Vagina (tissue), 2 donors: ENCODE data around the gene CEP120. TPM values are rescaled to one million over a fixed set of nuclear protein-coding genes. Genes with fewer than 3 reads are reported as not detected.
"Not testable (repeated sequence)": the region's sequence is repeated elsewhere in the genome, so short reads cannot be mapped to it uniquely, and the experiment has no call there.

Experiments
- DNase-seq, 2 donors: peaks; one replicate each; pipeline ENCODE4 v3.0.0-alpha.2; 2017; ENCODE audit errors: extremely low spot score in 2 of 2
- H3K27ac ChIP-seq: fragments of 200-600 bp; sonication (generic); one replicate; pipeline ENCODE4 v1.5.1; 2019
- H3K27me3 ChIP-seq: fragments of 200-600 bp; sonication (generic); one replicate; pipeline ENCODE4 v1.5.1; 2019
- H3K36me3 ChIP-seq, 2 donors: fragments of 200-600 bp; sonication (generic); one replicate each; pipeline ENCODE4 v1.5.1; 2017 to 2019
- H3K4me1 ChIP-seq: fragments of 200-600 bp; sonication (generic); one replicate; pipeline ENCODE4 v1.5.1; 2019
- H3K4me3 ChIP-seq, 2 donors: fragments of 200-600 bp; sonication (generic); 1 replicate in 1 of 2; 2 replicates in 1 of 2; pipeline ENCODE4 v1.5.1; 2016 to 2019
- H3K9me3 ChIP-seq: fragments of 200-600 bp; sonication (generic); one replicate; pipeline ENCODE4 v1.5.1; 2019
- CTCF ChIP-seq, 3 experiments: fragments of 450-650 bp in 2 of 3; fragments of 200-600 bp in 1 of 3; sonication (generic) in 1 of 3; IDR thresholded peaks; one replicate each; pipeline ENCODE4 v1.5.1; 2017 to 2019; ENCODE audit warnings: antibody characterized with exemption in 3 of 3, mild to moderate bottlenecking in 2 of 3, moderate library complexity in 2 of 3
- POLR2A ChIP-seq, 2 donors: fragments of 450-650 bp; IDR thresholded peaks; one replicate each; pipeline ENCODE4 v1.6.1; 2017; ENCODE audit warnings: antibody characterized with exemption in 2 of 2, mild to moderate bottlenecking in 2 of 2, moderate library complexity in 2 of 2
- POLR2AphosphoS5 ChIP-seq, 2 donors: sonication (generic); formaldehyde crosslinking; IDR thresholded peaks; one replicate each; pipeline ENCODE4 v1.9.0; 2017; ENCODE audit warnings: antibody characterized with exemption in 2 of 2, mild to moderate bottlenecking in 2 of 2, low read depth in 1 of 2; ENCODE audit not compliant: insufficient read depth in 1 of 2
- intact Hi-C: fragments of 100-400 bp; cut with DNase I; formaldehyde crosslinking; loops from one replicate; pipeline ENCODE4 v1.15.1; 2023
- total RNA-seq: library from RNA; depleted of rRNA; stranded (reverse); fragments of >200 nt; gene quantifications from one replicate; pipeline ENCODE4 v1.2.3, GENCODE V29; 2016

The CEP120 gene
- total RNA-seq, 1 donor from 2014 or later: 16.9 TPM

GRCh38 chr5:123422433-123423277 is 548 bp downstream of the CEP120 start:
- no peak for DNase-seq
- H3K4me3 ChIP-seq: peak overlapping the region; percentile 87 to 96
- H3K27me3 ChIP-seq: no peaks in the 10 kb centered on the region
- TF ChIP-seq POLR2AphosphoS5 (IDR thresholded peaks at IDR 0.05; ENCODE audit: insufficient read depth in 1 of 2, low read depth in 1 of 2) (no peak), POLR2A (IDR thresholded peaks at IDR 0.05) (no peak), CTCF (IDR thresholded peaks at IDR 0.05) (no peak)
- intact Hi-C loops: loop anchor here (5.0 kb wide), 1 partner anchor 90 kb away; the partner anchor contains the start of gene CSNK1G3
- no peaks in the 10 kb centered on the region for H3K36me3 ChIP-seq
- H3K4me1 ChIP-seq: peaks cover 35% of the 10 kb centered on the region
- no peaks in the 10 kb centered on the region for H3K9me3 ChIP-seq
- H3K27ac ChIP-seq: peak overlapping the region; percentile 96

GRCh38 chr5:123421773-123422172 is 1.4 kb downstream of the CEP120 start:
- DNase-seq: no peak
- peaks cover 35% of the 10 kb centered on the region for H3K4me1 ChIP-seq
- TF ChIP-seq POLR2AphosphoS5 (IDR thresholded peaks at IDR 0.05; ENCODE audit: insufficient read depth in 1 of 2, low read depth in 1 of 2) (no peak), CTCF (IDR thresholded peaks at IDR 0.05) (no peak), POLR2A (IDR thresholded peaks at IDR 0.05) (no peak)
- H3K9me3 ChIP-seq: no peaks in the 10 kb centered on the region
- H3K36me3 ChIP-seq: peaks cover 0 to 2% of the 10 kb centered on the region in 2 donors
- peak overlapping the region; percentile 87 to 96 for H3K4me3 ChIP-seq
- H3K27ac ChIP-seq: peak overlapping the region; percentile 6
- intact Hi-C loops: loop anchor here (5.0 kb wide), 1 partner anchor 91 kb away; the partner anchor contains the start of gene CSNK1G3
- no peaks in the 10 kb centered on the region for H3K27me3 ChIP-seq

GRCh38 chr5:123414974-123415373 is 8.2 kb downstream of the CEP120 start:
- H3K36me3 ChIP-seq: peaks cover 0 to 37% of the 10 kb centered on the region in 2 donors

GRCh38 chr5:123412206-123412605 is 11.0 kb downstream of the CEP120 start:
- Histone ChIP-seq H3K27ac (no peak overlapping the region), H3K27me3 (no peaks in the 10 kb centered on the region), H3K9me3 (no peaks in the 10 kb centered on the region), H3K36me3 (peaks cover 0 to 34% of the 10 kb centered on the region in 2 donors), H3K4me1 (no peaks in the 10 kb centered on the region), H3K4me3 (no peak overlapping the region)
- TF ChIP-seq POLR2A (IDR thresholded peaks at IDR 0.05) (no peak), POLR2AphosphoS5 (IDR thresholded peaks at IDR 0.05; ENCODE audit: insufficient read depth in 1 of 2, low read depth in 1 of 2) (no peak)
- no peak for DNase-seq
- intact Hi-C loops: no loop called here

More at GRCh38 chr5:123414974-123415373, 8.2 kb downstream of the CEP120 start:
- TF ChIP-seq CTCF (IDR thresholded peaks at IDR 0.05) (no peak), POLR2AphosphoS5 (IDR thresholded peaks at IDR 0.05; ENCODE audit: insufficient read depth in 1 of 2, low read depth in 1 of 2) (no peak), POLR2A (IDR thresholded peaks at IDR 0.05) (no peak)
- H3K4me1 ChIP-seq: peaks cover 4% of the 10 kb centered on the region
- intact Hi-C loops: no loop called here
- no peak overlapping the region for H3K27ac ChIP-seq
- H3K4me3 ChIP-seq: no peak overlapping the region
- no peaks in the 10 kb centered on the region for H3K27me3 ChIP-seq
- DNase-seq: no peak
- H3K9me3 ChIP-seq: no peaks in the 10 kb centered on the region

GRCh38 chr5:123401999-123402398 is 21.2 kb downstream of the CEP120 start:
- DNase-seq, H3K4me1 ChIP-seq, H3K27ac ChIP-seq, H3K9me3 ChIP-seq, intact Hi-C loops, H3K27me3 ChIP-seq, H3K4me3 ChIP-seq: not testable (repeated sequence)
- peaks cover 0 to 35% of the 10 kb centered on the region in 2 donors for H3K36me3 ChIP-seq

GRCh38 chr5:123401320-123401719 is 21.9 kb downstream of the CEP120 start:
- TF ChIP-seq CTCF (IDR thresholded peaks at IDR 0.05) (no peak), POLR2A (IDR thresholded peaks at IDR 0.05) (no peak), POLR2AphosphoS5 (IDR thresholded peaks at IDR 0.05; ENCODE audit: insufficient read depth in 1 of 2, low read depth in 1 of 2) (no peak)

GRCh38 chr5:123400870-123401291 is 22.3 kb downstream of the CEP120 start:
- H3K27me3 ChIP-seq, H3K9me3 ChIP-seq, intact Hi-C loops, H3K4me1 ChIP-seq, DNase-seq, H3K27ac ChIP-seq, H3K4me3 ChIP-seq: not testable (repeated sequence)
- H3K36me3 ChIP-seq: peaks cover 0 to 38% of the 10 kb centered on the region in 2 donors

More at GRCh38 chr5:123401320-123401719, 21.9 kb downstream of the CEP120 start:
- Histone ChIP-seq H3K27ac (no peak overlapping the region), H3K9me3 (no peaks in the 10 kb centered on the region), H3K36me3 (peaks cover 0 to 38% of the 10 kb centered on the region in 2 donors), H3K4me3 (no peak overlapping the region), H3K4me1 (no peaks in the 10 kb centered on the region), H3K27me3 (no peaks in the 10 kb centered on the region)
- intact Hi-C loops: no loop called here
- no peak for DNase-seq
